AG10803 (cell line): ENCODE results near the gene GPX4.

ENCODE experiments used
- DNase-seq: peaks from one replicate; pipeline ENCODE4 v3.0.0; 2010; ENCODE audit warnings: low read depth
- H3K4me3 ChIP-seq: 2 replicates; pipeline ENCODE4 v1.5.1; 2011; ENCODE audit warnings: mild to moderate bottlenecking, low read length, control low read depth
- TF ChIP-seq, protein P1 (sequence below): conservative IDR thresholded peaks from 2 replicates; pipeline ENCODE4 v1.5.1; 2011; ENCODE audit warnings: mild to moderate bottlenecking, low read length, control low read depth, inconsistent platforms

GPX4 gene

DNA sequence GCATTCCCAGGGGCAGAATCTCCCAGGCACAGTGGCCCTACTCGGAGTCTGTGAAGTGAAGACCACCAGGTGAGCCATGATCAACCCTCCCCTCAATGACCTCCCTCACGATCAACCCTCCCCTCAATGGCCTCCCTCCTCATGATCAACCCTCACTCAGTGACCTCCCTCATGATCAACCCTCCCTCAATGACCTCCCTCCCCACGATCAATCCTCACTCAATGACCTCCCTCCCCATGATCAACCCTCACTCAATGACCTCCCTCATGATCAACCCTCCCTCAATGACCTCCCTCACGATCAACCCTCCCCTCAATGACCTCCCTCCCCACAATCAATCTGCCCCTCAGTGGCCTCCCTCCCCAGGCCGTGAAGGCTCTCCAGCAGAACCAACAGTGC is 38.1 kb downstream of the GPX4 start:
- H3K4me3 ChIP-seq = no peak overlapping the region
- DNase-seq = no peak
- TF ChIP-seq, protein P1, sequence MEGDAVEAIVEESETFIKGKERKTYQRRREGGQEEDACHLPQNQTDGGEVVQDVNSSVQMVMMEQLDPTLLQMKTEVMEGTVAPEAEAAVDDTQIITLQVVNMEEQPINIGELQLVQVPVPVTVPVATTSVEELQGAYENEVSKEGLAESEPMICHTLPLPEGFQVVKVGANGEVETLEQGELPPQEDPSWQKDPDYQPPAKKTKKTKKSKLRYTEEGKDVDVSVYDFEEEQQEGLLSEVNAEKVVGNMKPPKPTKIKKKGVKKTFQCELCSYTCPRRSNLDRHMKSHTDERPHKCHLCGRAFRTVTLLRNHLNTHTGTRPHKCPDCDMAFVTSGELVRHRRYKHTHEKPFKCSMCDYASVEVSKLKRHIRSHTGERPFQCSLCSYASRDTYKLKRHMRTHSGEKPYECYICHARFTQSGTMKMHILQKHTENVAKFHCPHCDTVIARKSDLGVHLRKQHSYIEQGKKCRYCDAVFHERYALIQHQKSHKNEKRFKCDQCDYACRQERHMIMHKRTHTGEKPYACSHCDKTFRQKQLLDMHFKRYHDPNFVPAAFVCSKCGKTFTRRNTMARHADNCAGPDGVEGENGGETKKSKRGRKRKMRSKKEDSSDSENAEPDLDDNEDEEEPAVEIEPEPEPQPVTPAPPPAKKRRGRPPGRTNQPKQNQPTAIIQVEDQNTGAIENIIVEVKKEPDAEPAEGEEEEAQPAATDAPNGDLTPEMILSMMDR = no peak

DNA sequence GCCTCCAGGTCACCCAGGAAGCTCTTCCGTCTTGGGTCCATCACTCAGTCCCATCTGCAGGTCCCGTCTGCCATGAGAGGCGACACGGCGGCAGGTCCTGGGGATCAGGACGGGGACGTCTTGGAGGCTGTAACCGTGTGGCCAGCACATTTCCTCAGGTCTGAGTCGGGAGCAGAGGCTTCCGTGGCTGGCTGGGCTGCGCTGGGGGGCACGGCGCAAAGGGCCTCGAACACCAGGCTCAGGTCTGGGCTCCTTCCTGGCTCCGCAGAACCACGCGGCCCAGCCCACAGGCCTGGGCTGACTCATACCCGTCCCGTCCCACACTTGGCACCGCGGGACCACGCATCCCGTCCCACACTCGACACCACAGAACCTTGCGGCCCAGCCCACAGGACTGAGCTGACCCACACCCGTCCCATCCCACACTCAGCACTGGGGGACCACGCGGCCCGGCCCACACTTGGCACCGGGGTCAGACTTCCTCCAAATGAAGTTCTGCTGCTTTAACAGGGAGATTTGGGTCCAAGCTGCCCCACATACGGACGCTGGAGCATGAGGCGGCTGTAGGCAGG is 40.1 kb downstream of the GPX4 start:
- TF ChIP-seq, protein P1 = no peak
- no peak for DNase-seq

DNA sequence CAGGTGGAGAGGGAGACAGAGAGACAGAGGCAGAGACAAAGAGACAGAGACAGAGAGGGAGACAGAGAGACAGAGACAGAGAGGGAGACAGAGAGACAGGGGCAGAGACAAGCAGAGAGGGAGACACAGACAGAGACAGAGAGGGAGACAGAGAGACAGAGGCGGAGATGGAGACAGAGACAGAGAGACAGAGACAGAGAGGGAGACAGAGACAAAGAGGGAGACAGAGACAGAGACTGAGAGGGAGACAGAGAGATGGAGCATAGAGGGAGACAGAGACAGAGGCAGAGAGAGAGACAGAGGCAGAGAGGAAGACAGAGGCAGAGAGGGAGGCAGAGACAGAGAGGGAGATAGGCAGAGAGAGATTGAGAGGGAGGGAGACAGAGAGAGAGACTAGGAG is 40.9 kb downstream of the GPX4 start:
- no peak overlapping the region for H3K4me3 ChIP-seq
- TF ChIP-seq, protein P1 = no peak
- no peak for DNase-seq

More for the DNA sequence above, 40.1 kb downstream of the GPX4 start:
- no peak overlapping the region for H3K4me3 ChIP-seq

DNA sequence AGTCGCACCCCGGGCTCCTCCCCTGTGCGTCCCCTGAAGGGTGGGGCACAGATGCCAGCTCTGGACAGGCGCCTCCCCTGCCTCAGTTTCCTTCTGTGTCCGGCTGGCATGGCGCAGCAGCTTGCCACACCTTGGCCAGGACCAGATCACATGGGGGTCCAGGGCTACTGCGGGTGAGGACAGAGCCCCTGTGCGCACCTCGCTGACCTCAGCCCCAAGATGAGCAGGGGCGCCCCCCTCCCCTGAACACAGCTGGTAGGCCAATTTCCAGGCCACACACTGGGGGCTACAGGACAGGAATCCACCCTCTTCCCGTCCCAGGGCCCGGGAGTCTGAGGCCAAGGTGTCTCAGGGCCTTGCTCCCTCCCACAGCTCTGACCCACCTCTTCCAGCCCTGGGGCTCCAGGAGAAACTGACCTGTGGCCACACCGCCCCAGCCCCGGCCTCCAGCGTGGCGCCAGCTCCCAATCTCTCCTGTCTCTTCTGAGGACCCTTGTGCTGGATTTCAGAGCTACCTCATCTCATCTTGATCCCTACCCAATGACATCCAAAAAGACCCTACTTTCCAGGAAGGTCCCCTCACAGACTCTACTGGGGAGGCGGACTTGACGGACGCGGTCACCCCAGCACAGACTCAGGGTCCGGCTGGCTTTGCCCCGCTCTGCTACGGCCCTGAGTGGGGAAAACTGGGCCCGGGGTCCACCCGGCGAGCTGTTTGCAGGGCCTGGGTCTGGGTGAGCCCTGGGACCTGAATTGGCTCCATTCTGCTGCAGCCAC is 42.0 kb downstream of the GPX4 start:
- TF ChIP-seq, protein P1 = no peak
- DNase-seq = no peak
- H3K4me3 ChIP-seq = no peak overlapping the region

DNA sequence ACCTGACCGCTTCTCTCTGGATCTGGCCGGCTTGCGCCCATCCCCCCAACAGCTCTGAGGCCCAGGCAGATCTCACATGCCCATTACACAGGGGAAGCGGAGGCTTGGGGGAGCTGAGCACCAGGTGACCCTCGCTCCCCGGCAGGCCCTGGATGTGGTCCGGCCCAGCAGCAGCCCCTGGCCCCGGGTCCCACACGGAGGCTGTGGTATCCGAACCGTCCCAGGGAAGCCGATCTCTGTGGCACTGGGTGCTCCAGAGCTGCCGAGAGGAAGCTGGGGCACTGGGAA is 42.6 kb downstream of the GPX4 start:
- DNase-seq = no peak
- TF ChIP-seq, protein P1 = no peak
- H3K4me3 ChIP-seq = no peak overlapping the region

DNA sequence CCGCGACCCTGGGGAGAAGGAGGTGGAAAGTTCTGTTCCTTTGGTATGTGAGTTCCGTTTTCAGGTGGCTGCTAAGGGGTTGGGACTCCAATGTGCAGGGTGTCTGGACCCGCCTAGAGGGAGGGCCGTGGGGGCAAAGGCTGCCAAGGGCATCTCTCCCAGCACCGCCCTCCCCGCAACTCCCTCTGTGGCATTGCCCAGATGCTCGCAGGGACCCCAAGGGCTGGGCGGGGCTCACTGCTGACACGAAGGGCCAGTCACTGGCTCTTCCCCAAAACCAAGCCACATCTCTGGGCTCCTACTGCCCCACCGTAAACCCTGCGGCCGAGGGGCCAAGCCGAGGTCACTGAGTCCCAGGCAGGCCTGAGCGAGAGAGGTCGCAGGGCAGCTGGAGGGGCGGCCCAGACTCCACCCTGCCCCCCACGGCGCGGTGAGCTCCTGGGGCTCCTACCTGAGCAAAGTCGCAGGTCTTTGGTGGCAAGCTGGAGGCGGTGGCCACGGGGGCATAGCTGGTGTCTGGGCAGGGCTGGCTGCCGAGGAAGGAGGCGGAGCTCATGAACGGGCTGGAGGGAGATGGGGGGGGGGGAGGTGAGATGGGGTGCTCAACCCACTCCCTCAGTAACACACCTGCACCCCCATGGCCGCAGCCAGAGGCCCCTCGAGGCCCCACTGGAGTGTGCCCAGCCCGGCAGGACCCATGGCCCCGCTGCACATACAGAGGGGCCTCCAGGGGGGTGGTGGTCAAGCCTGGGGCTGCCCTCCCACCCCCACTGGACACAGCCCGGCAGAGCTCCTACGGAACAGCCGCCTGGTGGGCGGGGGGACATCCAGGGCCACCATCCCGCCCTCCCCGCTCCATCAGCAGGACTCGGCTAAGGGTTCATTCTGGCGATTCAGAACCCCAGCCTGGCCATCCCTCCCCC is 43.3 kb downstream of the GPX4 start:
- DNase-seq = no peak
- H3K4me3 ChIP-seq = no peak overlapping the region
- TF ChIP-seq, protein P1 = no peak
